Measurements from ENCODE around the gene RGL4. TPM values are rescaled to one million over a fixed set of nuclear protein-coding genes. Genes with fewer than 3 reads are reported as not detected.

The RGL4 gene
- total RNA-seq, 1 experiment from 2014 or later: not detected

GRCh38 chr22:23651676-23652075 is 39.1 kb upstream of the RGL4 start:
- intact Hi-C loops (cut with micrococcal nuclease; ENCODE audit: unreplicated experiment): no loop called here
- no peak overlapping the region for H3K4me3 ChIP-seq
- H3K27ac ChIP-seq: no peak overlapping the region
- no peaks in the 10 kb centered on the region for H3F3A ChIP-seq (ENCODE audit: insufficient read depth, low read depth)
- no peak overlapping the region for H3K4me2 ChIP-seq
- ChIA-PET CTCF (no interaction called here), POLR2A (ENCODE audit: unreplicated experiment) (no interaction called here)
- no TSS peak for BruUV-seq (replicated peaks)
- no peaks in the 10 kb centered on the region for H3K9me3 ChIP-seq (ENCODE audit: insufficient read depth, low read depth)
- no peak for DNase-seq
- no peaks in the 10 kb centered on the region for H3K9me2 ChIP-seq (ENCODE audit: insufficient read depth)
- H3K4me1 ChIP-seq (replicated peaks; ENCODE audit: insufficient read depth): no peaks in the 10 kb centered on the region
- TF ChIP-seq, protein P1, sequence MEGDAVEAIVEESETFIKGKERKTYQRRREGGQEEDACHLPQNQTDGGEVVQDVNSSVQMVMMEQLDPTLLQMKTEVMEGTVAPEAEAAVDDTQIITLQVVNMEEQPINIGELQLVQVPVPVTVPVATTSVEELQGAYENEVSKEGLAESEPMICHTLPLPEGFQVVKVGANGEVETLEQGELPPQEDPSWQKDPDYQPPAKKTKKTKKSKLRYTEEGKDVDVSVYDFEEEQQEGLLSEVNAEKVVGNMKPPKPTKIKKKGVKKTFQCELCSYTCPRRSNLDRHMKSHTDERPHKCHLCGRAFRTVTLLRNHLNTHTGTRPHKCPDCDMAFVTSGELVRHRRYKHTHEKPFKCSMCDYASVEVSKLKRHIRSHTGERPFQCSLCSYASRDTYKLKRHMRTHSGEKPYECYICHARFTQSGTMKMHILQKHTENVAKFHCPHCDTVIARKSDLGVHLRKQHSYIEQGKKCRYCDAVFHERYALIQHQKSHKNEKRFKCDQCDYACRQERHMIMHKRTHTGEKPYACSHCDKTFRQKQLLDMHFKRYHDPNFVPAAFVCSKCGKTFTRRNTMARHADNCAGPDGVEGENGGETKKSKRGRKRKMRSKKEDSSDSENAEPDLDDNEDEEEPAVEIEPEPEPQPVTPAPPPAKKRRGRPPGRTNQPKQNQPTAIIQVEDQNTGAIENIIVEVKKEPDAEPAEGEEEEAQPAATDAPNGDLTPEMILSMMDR (conservative IDR thresholded peaks at IDR 0.05): no peak
- no peak for TF ChIP-seq EZH2 (IDR thresholded peaks at IDR 0.05; ENCODE audit: low read depth)
- no peak overlapping the region for H2AFZ ChIP-seq
- H4K20me1 ChIP-seq (ENCODE audit: insufficient read depth): no peaks in the 10 kb centered on the region
- no peaks in the 10 kb centered on the region for H3K36me3 ChIP-seq (ENCODE audit: low read depth)
- no peaks in the 10 kb centered on the region for H3K79me2 ChIP-seq (ENCODE audit: low read depth)
- H3K27me3 ChIP-seq (ENCODE audit: insufficient read depth, low read depth): no peaks in the 10 kb centered on the region

DNA sequence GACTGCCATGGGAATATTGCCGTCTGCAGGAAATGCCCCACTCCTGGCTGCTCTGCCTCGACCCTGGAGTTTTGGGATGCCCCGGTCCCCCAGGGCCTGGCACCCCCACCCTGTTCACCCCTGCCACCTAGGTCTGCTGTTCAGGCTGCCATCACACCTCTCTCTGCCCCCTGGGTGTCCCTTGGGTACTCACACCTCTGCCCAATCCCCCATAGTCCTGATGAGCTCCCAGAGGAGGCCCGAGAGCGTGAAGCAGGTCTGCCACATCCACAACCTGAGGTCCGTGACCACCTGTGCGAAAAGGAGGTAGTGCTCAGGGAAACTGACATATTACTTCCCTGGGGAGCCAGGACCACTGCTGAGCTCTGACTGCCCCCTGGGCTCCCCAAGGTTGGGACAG is 38.5 kb upstream of the RGL4 start:
- Histone ChIP-seq H3K4me3 (no peak overlapping the region), H3K27ac (no peak overlapping the region)

DNA sequence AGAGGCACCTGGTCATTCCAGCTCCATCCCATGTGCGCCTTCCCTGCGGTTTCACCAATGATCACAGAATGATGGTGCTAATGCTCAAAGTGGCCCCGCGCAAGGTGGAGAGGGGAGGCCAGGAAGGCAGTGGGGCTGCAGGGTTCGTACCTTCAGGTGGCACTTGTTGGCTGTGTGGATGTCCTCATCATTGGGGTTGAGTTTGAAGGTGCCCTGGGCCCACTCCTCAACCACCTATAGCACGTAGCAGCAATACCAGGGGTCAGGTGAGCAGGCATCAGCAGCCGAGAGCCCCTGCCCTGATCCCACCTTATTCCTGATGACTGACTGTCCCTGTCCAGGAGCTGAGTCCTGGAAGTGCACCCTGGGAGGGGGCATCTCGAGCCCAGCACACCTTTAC is 38.1 kb upstream of the RGL4 start:
- no peaks in the 10 kb centered on the region for H3F3A ChIP-seq (ENCODE audit: insufficient read depth, low read depth)
- TF ChIP-seq EZH2 (IDR thresholded peaks at IDR 0.05; ENCODE audit: low read depth): no peak
- TF ChIP-seq, protein P1 (conservative IDR thresholded peaks at IDR 0.05): no peak
- no peak overlapping the region for H3K4me3 ChIP-seq
- H3K4me1 ChIP-seq (replicated peaks; ENCODE audit: insufficient read depth): no peaks in the 10 kb centered on the region
- H3K4me2 ChIP-seq: no peak overlapping the region
- intact Hi-C loops (cut with micrococcal nuclease; ENCODE audit: unreplicated experiment): no loop called here
- no peaks in the 10 kb centered on the region for H3K36me3 ChIP-seq (ENCODE audit: low read depth)
- POLR2A ChIA-PET (ENCODE audit: unreplicated experiment): no interaction called here
- no peak overlapping the region for H2AFZ ChIP-seq
- H3K27me3 ChIP-seq (ENCODE audit: insufficient read depth, low read depth): no peaks in the 10 kb centered on the region
- no peak for DNase-seq
- CTCF ChIA-PET: no interaction called here
- H4K20me1 ChIP-seq (ENCODE audit: insufficient read depth): no peaks in the 10 kb centered on the region
- no peaks in the 10 kb centered on the region for H3K9me3 ChIP-seq (ENCODE audit: insufficient read depth, low read depth)
- no peak overlapping the region for H3K27ac ChIP-seq
- H3K9me2 ChIP-seq (ENCODE audit: insufficient read depth): no peaks in the 10 kb centered on the region
- BruUV-seq (replicated peaks): no TSS peak
- no peaks in the 10 kb centered on the region for H3K79me2 ChIP-seq (ENCODE audit: low read depth)

More for the DNA sequence above, 38.5 kb upstream of the RGL4 start:
- no peak overlapping the region for H3K4me2 ChIP-seq
- TF ChIP-seq, protein P1 (conservative IDR thresholded peaks at IDR 0.05): no peak
- no peak for TF ChIP-seq EZH2 (IDR thresholded peaks at IDR 0.05; ENCODE audit: low read depth)
- H3K27me3 ChIP-seq (ENCODE audit: insufficient read depth, low read depth): no peaks in the 10 kb centered on the region
- H2AFZ ChIP-seq: no peak overlapping the region
- H3K36me3 ChIP-seq (ENCODE audit: low read depth): no peaks in the 10 kb centered on the region
- ChIA-PET CTCF (no interaction called here), POLR2A (ENCODE audit: unreplicated experiment) (no interaction called here)
- H3K9me3 ChIP-seq (ENCODE audit: insufficient read depth, low read depth): no peaks in the 10 kb centered on the region
- H3F3A ChIP-seq (ENCODE audit: insufficient read depth, low read depth): no peaks in the 10 kb centered on the region
- no peaks in the 10 kb centered on the region for H3K79me2 ChIP-seq (ENCODE audit: low read depth)
- intact Hi-C loops (cut with micrococcal nuclease; ENCODE audit: unreplicated experiment): no loop called here
- H4K20me1 ChIP-seq (ENCODE audit: insufficient read depth): no peaks in the 10 kb centered on the region
- no peaks in the 10 kb centered on the region for H3K9me2 ChIP-seq (ENCODE audit: insufficient read depth)
- BruUV-seq (replicated peaks): no TSS peak
- no peaks in the 10 kb centered on the region for H3K4me1 ChIP-seq (replicated peaks; ENCODE audit: insufficient read depth)
- no peak for DNase-seq
